LNCAP (cell line): ENCODE measurements around the gene SLC1A5.

ENCODE experiments used
- TF ChIP-seq, protein P1 (sequence below): fragments of 450-650 bp; IDR thresholded peaks from 2 replicates; pipeline ENCODE4 v1.5.1; 2017; ENCODE audit warnings: mild to moderate bottlenecking

The SLC1A5 gene

DNA sequence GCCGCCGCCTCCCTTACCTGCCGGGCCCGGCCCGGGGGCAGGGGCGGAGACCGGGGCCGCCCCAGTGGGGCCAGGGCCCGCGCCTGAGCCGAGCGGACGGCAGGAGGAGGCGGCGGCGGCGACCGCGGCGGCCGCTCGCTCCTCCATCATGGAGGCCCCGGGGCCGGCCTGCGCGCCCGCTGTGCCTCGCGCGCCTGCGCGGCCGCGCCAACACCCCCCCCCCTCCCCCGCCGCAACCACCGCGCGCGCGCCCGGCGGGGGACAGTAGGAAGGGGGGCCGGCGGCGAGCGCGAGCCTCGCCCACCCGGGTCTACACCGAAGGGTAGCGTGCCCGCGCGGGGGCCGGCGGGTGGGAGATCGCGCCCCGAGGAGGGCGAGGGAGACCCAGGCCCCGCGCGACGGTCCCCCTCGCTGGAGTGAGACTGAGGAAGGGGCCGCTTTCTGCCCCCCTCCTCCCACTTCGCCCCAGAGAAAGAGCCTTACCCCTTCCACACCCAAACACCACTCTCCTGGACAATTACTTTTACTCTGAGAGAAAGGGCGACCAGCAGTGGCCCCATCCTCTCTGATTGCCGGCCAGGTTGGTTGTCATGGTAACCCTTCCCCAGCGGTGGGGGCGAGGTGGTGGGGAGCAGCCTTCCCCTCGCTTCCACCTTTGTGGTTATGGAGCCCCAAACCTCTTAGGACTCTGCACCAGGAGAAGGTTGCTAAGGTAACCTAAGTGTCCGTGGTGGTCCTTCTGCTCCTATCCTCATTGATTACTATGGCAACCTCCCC lies 41.9 kb downstream of the SLC1A5 start, which contains the start of gene STRN4:
Gene STRN4 (minus strand): TSS at position 170 of the 777 bp plus-strand sequence. CDS start 20 bp downstream, at position 150.
- TF ChIP-seq, protein P1, sequence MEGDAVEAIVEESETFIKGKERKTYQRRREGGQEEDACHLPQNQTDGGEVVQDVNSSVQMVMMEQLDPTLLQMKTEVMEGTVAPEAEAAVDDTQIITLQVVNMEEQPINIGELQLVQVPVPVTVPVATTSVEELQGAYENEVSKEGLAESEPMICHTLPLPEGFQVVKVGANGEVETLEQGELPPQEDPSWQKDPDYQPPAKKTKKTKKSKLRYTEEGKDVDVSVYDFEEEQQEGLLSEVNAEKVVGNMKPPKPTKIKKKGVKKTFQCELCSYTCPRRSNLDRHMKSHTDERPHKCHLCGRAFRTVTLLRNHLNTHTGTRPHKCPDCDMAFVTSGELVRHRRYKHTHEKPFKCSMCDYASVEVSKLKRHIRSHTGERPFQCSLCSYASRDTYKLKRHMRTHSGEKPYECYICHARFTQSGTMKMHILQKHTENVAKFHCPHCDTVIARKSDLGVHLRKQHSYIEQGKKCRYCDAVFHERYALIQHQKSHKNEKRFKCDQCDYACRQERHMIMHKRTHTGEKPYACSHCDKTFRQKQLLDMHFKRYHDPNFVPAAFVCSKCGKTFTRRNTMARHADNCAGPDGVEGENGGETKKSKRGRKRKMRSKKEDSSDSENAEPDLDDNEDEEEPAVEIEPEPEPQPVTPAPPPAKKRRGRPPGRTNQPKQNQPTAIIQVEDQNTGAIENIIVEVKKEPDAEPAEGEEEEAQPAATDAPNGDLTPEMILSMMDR: no peak

- TF ChIP-seq, protein P1: no peak
Measured at GRCh38 chr19:46745521-46746280, 42.7 kb downstream of the SLC1A5 start, which contains the start of gene FKRP. Gene FKRP, plus strand, starts transcription at chr19:46746057. Its CDS starts 9,394 bp downstream, at chr19:46755451.

GRCh38 chr19:46745030-46745429 lies 43.4 kb downstream of the SLC1A5 start:
- TF ChIP-seq, protein P1: no peak

- TF ChIP-seq, protein P1: no peak
Measured at GRCh38 chr19:46744005-46744691, 44.2 kb downstream of the SLC1A5 start.

DNA sequence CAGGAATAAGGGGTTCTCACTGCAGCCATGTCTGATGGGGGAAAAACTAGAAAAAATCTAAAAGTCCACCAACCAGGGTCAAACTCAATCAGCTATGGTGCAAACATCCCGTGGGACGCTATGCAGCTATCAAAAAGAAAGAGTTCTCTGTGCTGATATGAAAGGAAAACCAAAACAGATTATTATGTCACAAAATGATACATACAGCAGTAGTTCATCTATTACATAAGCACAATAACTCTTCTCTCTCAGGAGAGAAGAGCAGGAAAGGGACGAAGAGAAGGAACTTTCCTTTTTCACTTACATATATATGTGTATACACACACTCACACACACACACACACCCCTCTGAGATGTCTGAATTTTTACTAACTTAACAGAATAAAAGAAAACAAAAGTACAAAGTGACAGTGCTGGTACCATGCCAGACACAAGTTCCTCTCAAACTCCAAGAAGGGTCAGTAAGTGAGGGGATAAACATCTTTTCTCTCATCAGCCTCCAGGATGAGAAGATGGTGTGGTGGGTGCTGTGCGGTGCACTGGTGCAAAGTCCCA lies 45.4 kb downstream of the SLC1A5 start:
- TF ChIP-seq, protein P1: no peak

DNA sequence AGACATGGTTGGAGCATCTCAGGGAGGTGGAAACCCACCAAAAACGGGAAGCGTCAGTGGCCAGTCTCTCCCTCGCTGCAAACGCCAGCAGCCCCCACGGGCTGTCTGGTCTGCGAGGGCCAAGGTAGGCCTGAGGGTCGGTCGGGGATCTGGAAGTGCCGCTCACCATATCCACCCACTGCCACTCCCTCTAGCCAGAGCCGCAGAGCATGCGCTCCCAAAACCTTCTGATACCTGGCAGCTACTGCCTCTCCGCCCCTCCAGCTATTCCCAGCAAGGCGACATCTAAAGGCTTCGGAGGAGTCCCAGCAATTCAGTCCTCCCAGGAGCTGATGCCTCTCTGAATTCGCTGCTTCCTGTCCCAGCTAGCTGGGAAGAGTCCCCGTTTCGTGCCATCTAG lies 46.9 kb downstream of the SLC1A5 start:
- TF ChIP-seq, protein P1: no peak

DNA sequence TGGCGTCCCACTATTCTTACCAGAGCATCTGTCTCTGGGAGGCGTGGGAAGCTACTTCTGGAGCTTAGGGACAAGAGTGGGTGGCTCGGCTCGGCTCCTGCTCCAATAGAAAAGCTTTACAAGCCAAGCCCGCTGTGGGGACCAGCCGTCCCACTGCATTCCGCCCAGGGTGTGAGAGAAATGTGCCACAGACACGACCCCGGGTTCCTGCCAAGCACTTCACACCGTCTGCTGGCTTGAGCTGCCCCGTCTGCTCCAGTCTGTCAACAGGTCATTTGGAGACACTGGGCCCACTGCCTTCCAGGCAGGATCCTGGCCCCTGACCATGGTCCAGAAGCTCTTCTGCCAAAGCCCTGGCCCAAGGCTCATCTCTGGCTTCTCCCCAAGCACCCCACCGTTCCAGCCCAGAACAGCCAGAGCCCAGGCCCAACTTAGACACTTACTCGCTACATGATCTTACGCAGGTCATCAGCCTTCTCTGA lies 49.1 kb downstream of the SLC1A5 start:
- TF ChIP-seq, protein P1: no peak
